Adrenal gland (tissue), 5 donors: ENCODE data around the gene NSMCE1.

Source experiments
- CTCF ChIP-seq, 6 experiments: fragments of 450-650 bp in 4 of 6; fragments of 200-600 bp in 2 of 6; sonication (generic) in 1 of 6; IDR thresholded peaks; 1 replicate in 5 of 6; 2 replicates in 1 of 6; pipeline versions ENCODE4 v1.5.1 to v1.8.0; 2016 to 2021; ENCODE audit warnings: antibody characterized with exemption in 6 of 6, mild to moderate bottlenecking in 2 of 6, moderate library complexity in 1 of 6
- POLR2A ChIP-seq, 2 donors: fragments of 450-650 bp; IDR thresholded peaks; one replicate each; pipeline ENCODE4 v1.6.1; 2017; ENCODE audit warnings: antibody characterized with exemption in 2 of 2, mild to moderate bottlenecking in 2 of 2, moderate library complexity in 1 of 2
- donor health status: DM: no; HTN: no; CAD: no.

GRCh38 chr16:27232061-27232900 is 36.3 kb downstream of the NSMCE1 start:
- no peak for TF ChIP-seq POLR2A (IDR thresholded peaks at IDR 0.05)
- TF ChIP-seq CTCF (IDR thresholded peaks at IDR 0.05) = no peak
